ENCODE data around the gene HLA-F.

DNA sequence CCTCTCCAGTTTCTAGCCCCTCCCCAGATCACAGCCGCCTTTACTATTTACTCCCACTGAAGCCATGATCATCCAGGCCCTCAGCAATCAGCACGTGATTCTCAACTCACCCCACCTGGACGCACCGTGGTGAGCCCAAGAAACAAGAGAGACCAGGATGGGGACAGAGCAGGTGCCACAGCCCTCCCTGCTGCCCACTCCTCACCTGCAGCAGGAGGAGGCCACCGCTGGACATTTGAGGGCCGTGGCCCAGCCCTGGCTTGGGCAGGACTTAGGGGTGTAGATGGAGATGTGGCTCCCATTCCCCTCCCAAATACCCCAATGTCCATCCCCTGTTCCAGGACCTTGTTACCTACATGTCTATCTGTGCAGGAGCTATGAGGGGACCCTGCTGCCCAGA lies 20.3 kb downstream of the HLA-F start:
- TF ChIP-seq CTCF (IDR thresholded peaks at IDR 0.05) (no peak), POLR2A (IDR thresholded peaks at IDR 0.05) (no peak)

Measured in esophagus squamous epithelium (tissue), 4 donors.